GM15510 (cell line): ENCODE results near the gene GAS2L1.
A peak's percentile ranks its signal among the peaks of the same experiment; 100 is the strongest.

Source experiments
- POLR2A ChIP-seq: IDR thresholded peaks from 3 replicates; pipeline ENCODE4 v1.6.1; 2011; ENCODE audit warnings: borderline replicate concordance; ENCODE audit not compliant: insufficient read length; ENCODE audit errors: extremely low read depth

The GAS2L1 gene

DNA sequence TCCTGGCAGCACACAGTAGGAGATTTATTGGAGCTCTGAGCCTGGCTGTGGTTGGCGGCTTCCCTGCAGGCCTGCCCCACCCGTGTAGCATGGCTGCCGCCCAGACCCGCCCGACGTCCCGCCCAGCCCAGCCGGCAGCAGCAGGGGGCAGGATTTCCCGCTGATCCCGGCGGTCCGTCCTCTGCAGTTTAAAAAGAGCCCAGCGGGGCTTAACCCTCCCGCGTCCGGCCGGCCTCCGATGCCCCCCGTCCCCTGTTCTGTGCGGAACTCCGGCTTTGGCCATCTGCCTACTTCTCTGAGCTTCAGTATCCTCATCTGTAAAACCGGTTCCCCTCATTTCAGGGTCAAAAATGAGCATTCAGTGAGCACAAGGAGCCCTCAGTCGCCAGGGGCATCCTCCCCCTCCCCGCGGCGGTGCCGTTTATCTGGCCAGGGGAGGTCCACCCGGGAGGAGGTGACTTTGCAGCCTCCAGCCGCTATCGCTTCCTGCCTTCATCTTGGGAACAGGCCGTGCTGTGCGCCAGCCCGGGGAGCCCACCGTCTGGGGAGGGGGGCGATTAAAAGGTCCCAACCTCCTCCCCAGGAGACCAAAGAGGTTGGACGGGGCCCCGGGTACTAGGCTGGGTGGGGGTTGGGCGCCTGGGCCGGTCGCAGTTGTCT is at the start of gene GAS2L1:
Gene GAS2L1 (plus strand): TSS at position 476 of the 660 bp plus-strand sequence. CDS start 1,456 bp downstream, outside the sequence.
- TF ChIP-seq POLR2A, result no peak

DNA sequence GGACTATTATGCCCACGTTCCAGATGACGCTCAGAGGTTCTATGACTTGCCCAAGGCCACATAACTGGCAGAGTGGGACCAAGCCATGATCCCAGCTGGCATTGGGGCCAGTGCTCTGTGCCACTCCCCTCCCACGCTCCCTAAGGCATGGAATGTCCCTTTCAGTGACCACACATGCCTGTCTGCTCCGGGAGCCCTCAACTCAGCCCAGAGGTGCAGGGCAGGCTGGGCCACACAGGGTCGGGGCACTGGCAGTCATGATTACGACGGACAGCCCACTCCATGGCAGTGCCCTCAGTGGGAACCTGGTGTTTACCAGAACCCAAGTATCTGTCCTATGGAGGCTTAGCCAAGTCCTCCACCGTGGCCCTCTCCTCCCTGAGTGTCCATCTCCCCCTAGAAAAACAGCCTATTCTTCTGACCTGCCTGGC is 48.7 kb upstream of the GAS2L1 start:
- TF ChIP-seq POLR2A, result no peak

DNA sequence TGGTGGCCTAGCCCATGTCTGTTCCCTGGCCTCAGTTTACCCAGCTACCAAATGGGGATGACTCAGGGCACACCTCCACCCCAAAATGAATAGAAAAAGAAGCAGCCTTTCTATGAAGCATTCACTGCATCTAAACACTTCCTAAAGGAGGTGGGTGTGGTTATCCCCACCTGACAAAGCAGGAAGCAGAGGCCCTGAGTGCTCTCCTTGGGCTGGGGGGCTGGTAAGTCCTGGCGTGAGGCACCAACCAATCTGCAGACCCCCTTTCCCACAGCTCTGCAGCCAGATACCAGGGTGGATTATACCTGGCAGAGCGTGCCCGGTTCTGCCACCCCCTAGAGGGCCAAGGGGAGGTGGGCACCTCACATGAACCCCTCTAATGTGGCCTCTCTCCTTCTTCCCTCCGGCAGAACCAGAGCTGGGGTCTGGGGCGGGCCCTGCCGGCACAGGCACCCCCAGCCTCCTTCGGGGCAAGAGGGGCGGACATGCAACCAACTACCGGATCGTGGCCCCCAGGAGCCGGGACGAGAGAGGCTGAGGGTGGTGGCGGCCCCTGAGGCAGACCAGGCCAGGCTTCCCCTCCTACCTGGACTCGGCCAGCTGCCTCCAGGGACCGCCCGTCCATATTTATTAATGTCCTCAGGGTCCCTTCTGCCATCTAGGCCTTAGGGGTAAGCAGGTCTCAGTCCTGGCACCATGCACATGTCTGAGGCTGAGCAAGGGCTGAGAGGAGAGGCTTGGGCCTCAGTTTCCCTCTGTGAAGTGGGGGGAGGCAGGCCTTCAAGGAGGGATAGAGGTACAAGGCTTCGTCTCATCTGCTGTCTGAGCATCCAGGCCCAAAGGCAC is 47.8 kb upstream of the GAS2L1 start:
- no peak for TF ChIP-seq POLR2A

DNA sequence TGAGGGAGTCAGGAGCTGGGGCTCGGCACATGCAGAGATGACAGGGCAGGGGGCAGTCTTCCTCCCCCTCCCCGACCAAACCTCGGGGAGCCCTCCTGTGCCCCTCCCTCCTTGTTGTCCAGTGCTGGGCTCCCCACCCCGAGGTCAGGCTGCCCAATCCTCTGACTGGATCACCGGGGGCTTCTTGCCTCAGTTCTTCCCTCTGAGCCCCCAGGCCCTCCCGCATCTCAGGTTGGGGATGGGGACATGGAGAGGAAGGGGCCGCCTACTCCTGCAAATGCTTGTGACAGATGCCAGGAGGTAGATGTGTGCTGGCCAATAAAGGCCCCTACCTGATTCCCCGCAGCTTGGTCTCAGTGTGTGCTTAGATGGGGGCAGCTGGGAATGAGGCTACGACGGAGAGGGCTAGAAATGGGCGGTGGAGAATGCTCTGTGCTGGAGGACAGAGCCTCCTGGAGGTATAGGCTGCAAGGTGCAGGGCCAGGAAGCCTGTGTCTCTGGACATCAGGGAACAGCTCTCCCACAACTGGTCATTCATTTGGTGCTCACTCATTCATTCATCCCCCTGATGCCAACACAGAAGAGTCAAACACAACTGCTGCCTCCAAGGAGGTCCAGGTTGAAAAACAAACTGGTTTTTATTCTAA is 47.1 kb upstream of the GAS2L1 start:
- no peak for TF ChIP-seq POLR2A

DNA sequence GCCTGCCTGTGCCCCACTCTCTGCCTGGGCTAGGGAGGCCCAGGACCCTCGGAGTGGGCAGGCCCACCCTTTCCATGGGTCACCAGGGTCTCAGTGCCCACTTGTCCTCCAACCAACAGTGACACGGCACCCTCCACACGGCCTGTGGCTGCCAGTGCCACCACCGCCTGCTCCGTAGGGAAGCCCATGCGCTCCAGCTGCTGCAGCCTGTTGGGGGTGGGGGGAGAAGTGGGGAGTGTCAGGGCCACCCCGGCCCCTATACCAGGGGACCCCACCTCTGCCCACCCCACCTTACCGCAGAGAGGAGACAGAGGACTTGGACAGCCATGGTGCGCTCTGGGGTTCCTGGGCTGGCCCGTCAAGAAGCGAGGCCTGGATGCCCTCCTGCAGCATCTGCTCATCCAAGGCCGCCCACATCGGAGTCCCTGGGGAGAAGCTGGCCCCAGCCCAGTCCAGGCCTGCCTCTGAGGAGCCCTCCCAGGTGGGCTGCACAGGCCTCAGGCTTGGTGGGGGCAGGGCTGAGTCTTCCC is 46.4 kb upstream of the GAS2L1 start:
- TF ChIP-seq POLR2A, result no peak

DNA sequence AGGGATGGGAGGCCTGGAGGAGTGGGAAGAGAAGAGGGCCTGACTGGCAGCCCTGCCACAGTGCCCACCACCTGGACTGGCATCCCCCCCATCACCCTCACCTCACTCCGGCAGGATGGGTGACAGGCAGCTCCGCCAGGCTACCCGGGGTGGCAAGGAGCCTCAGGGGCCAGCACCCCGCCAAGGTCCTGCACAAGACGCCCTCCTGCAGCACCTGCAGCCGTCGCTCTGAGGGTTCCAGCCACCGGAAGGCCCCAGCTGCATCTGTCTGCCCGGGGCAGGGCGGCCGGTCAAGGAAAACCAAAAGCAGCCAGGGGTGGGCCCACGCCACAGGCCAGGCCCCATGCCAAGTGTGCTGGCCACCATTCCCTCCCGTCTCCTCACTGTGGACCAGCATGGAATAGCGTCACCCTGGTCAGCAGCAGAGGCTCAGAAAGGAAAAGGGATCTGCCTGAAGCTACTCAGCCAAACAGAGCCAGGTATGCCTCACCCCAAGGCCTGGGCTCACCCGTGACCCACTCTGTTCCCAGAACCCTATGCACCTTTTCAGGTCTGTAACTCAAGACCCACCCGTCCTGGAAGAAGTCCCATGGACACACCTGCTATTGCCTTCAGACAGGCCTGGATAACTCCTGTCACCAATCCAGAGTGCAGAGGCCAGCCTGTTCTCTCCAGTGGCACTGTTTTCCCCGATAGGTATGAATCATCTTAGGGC is 45.7 kb upstream of the GAS2L1 start:
- TF ChIP-seq POLR2A, result no peak

DNA sequence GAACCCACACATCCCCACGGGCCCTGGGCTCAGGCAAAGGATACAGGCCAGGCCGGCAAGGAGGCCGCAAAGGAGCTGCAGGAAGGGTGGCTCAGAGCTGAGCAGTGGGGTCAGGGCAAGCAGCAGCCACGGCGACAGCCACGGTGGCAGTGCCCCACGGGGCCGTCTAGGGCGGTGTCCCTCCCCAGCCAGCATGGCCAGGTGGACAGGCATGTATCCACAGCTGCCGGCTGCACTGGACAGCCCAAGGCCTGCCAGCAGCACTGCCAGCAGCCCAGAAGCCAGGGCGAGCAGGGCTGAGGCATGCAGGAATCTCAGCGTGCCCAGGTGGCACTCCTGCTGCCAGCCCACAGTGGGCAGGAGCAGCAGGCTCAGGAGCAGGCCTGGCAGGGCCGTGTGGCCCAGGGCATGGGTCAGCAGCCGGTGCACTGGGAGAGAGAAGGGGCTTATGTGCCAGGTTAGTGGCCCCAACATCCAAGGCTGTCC is 42.6 kb upstream of the GAS2L1 start:
- no peak for TF ChIP-seq POLR2A

DNA sequence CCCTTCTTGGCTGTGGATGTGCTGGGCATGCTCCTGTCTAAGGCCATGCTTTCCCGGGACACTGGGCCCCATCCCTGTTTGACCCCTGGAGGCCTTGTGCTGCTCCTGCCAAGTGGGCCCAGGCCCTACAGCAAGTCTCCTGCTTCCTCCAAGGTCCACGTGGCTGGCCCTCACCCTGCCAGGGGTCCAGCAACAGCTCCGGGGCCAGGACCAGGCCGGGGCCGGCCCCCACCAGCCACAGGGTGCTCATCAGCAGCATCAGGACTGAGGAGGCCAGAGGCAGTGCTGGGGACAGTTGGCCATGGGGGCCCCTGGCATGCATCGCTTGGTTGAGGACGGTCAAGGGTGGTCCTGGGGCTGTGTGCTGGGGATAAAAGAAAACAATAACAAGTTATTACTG is 41.1 kb upstream of the GAS2L1 start:
- no peak for TF ChIP-seq POLR2A

DNA sequence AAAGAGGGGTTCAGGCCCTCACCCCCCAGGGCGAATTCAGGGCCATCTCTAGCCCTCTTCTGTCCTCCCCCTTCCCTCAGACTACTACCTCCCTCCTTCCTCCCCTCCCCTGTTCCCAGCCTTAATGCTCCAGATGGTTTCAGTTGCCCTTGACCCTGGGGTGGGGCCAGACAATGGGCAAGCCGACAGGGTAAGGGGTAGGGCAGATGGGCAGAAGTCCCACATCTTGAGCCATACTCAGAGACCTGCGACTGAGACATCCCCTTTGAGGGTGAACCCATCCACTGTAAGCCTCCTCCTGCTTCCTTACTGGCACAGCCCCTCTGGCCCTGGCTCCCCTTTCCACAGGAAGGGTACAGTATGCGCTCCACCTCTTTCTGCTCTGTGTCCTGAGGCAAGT is 40.5 kb upstream of the GAS2L1 start:
- TF ChIP-seq POLR2A, result no peak

DNA sequence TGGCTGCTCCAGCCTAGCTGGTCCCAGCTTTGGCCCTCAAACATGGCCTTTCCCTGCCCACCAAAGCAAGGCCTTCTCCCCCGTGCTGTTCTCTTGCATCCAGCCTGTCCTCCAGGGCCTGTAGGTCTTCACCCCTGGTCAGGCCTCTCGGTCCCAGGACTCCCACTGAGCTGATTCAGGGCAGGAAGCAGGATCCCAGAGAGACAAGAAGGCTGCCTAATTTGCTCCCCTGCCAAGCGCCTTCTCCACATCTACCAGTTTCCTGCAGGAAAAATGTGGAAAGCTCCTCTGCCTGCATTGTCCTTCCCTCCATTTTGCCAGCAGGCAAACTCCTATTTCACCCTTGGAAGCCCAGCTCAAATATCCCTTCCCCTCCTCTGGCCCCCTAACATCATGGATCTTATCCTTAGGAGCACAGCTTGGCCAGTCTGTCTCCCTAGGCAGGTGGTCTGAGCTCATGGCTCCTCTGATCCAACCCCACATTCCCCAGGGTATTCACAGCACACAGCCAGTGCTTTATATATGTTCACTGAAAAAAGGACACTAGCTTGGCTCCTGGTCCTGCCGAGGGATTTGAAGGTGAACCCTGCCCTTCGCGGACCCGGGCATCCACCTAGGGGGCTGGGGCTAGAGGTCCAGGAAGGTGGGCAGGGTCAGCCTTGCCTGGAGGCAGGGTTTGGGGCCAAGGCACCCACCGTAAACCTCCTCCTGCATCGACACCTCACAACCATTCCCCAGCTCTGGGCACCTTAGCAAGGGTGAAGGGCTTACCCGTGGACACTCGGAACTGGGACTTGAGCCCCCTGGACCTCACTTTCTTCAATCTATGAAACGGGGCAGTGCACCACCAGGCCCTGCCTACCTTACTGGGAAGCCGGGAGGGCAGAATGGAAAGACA is 39.6 kb upstream of the GAS2L1 start:
- no peak for TF ChIP-seq POLR2A

DNA sequence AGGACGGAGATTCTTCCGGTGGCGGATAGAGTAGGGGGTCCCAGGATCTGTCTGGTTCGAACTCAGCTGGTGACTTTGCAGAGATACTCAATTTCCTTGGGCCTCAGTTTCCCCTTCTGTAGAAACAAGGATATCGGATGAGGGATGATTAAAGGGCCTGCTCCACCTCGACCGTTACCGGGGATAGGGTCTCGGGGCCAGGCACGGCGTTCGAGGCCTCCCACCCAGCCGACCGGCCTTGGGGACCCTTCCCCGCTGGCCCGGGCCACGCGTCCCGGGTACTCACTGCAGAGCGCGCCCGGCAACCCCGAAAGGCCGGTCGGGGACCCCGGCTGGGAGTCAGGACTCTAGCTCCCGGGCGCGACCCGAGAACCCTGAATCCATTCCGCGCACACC is 39.0 kb upstream of the GAS2L1 start:
- peak; percentile 24 for TF ChIP-seq POLR2A

DNA sequence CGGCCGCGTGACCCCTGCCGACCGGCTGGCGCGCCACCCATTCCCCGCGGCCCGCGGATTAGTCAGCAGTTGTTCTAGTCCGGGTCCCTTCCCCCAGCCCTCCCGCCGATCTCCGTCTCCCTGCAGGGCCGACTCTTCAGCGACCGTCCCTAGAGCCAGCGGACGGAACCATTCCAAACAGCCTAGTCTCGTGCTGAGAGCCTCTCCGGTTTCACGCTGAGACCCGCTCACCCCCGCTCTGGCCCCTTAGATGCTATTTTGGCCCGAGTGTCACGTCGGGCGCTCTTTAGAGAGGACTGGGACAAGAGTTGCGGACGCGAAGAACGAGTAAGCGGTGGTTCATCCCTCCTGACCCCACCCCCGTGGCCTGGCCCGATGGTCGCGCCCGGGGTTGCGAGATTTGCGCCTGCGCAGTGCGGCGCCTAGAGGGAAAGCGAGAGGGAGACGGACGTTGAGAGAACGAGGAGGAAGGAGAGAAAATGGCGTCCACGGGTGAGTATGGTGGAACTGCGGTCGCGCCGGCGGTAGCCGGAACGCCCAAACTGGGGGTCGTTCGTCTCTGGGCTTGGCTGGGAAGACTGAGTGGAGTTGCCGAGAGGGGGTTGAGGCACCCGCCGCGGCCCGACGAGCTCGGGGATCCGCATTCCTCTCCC is 38.5 kb upstream of the GAS2L1 start, which contains the start of the genes EWSR1 and RHBDD3:
Gene EWSR1 (plus strand): TSS at position 411 of the 653 bp plus-strand sequence. CDS start 69 bp downstream, at position 480.
Gene RHBDD3 (minus strand): TSS at position 124 of the 653 bp plus-strand sequence. CDS start 2,355 bp downstream, outside the sequence.
- TF ChIP-seq POLR2A, result peak; percentile 69

DNA sequence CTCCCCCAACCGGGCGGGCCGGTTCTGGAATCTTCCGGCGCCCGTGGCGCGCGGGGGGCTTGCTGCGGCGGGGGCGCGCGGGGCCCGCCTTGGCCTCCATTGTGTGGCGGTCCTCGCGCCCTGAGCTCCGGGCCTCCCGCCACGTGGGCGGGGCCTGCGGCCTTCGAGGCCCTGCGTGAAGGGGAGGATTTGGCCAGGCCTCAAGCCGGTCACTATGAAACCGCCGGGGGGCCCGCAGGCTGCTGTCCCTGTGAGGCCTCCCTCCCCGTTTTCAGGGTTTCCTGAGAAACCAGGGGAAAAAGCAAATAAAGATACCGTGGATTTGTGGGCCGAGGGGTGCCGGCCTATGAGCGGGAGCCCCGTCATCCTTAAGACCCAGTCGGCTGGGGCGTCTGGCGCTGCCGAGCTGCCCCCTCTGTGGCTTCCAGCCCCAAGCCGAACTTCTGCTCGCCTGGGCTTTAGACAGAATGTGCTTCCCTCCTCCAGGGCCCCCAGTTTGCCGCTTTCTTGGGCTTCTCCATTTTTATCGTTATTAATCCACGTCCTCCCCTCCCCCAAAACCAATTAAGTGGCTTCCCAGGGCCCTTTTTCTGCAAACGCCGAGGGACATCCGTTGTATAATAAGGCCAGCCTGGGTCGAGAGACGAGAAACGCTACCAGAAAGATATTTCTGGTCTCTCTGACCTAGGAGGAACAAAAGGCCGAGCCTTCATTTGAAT is 37.8 kb upstream of the GAS2L1 start:
- TF ChIP-seq POLR2A, result no peak

DNA sequence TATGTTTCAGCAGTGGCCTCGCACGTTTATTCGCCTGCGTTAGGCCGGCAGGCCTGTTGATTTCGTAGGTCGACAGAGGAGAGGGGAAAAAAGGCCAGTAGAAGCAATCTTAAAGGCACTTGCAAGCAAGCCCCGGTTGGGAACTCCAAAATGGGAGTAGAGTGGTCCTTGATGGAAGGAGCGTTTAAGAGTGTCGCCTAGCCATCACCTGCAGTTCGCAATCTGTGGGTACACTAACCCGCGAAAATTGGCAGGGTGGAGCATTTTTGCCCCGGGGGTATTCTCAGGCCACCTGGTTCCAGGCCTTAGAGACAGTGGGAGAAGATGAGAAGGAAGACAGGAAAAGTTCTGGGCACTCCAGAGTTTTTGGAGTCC is 37.2 kb upstream of the GAS2L1 start:
- TF ChIP-seq POLR2A, result no peak
